NB4 (cell line): ENCODE data around the gene AFF1.

Experiments
- MYC ChIP-seq: IDR thresholded peaks from 2 replicates; pipeline ENCODE4 v1.6.1; 2011; ENCODE audit warnings: low read depth, low read length
- TF ChIP-seq, protein P1 (sequence below): IDR thresholded peaks from one replicate; pipeline ENCODE4 v1.5.1; 2012; ENCODE audit warnings: low read depth, low read length

DNA sequence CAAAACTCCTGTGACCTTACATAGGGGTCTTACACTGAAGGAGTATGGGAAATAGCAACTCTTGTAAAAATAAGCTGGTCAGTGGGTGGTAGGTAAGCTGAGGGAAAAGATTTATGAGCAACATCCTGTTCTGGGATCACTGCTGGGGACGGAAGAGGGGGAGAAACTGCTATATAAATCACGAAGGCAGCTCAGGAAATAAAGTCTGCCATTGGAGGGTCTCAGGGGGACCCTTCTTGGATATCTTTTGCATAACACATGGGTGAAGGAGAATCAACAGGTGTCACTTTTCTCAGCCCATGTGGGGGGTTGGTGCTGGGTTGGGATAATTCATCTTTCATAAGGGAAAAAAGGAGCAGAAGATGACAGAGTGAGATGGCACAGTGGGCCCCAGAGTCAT is 33.7 kb downstream of the AFF1 start:
- TF ChIP-seq, protein P1, sequence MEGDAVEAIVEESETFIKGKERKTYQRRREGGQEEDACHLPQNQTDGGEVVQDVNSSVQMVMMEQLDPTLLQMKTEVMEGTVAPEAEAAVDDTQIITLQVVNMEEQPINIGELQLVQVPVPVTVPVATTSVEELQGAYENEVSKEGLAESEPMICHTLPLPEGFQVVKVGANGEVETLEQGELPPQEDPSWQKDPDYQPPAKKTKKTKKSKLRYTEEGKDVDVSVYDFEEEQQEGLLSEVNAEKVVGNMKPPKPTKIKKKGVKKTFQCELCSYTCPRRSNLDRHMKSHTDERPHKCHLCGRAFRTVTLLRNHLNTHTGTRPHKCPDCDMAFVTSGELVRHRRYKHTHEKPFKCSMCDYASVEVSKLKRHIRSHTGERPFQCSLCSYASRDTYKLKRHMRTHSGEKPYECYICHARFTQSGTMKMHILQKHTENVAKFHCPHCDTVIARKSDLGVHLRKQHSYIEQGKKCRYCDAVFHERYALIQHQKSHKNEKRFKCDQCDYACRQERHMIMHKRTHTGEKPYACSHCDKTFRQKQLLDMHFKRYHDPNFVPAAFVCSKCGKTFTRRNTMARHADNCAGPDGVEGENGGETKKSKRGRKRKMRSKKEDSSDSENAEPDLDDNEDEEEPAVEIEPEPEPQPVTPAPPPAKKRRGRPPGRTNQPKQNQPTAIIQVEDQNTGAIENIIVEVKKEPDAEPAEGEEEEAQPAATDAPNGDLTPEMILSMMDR, result no peak
- TF ChIP-seq MYC, result no peak
